WTC11 (cell line): ENCODE results near the gene PBX4.

ENCODE experiments used
- ATF1 ChIP-seq: sonication (generic); formaldehyde crosslinking; IDR thresholded peaks from 2 replicates; pipeline ENCODE4 v1.8.1; 2023; ENCODE audit warnings: mild to moderate bottlenecking, moderate library complexity, missing genetic modification reagents
- CREB1 ChIP-seq: sonication (generic); formaldehyde crosslinking; IDR thresholded peaks from 2 replicates; pipeline ENCODE4 v1.8.0; 2023; ENCODE audit warnings: mild to moderate bottlenecking, missing genetic modification reagents
- NFATC4 ChIP-seq: fragments of 250-450 bp; sonication (Bioruptor Pico); IDR thresholded peaks from 2 replicates; pipeline ENCODE4 v1.9.0; 2021; ENCODE audit warnings: mild to moderate bottlenecking
- TEAD4 ChIP-seq: sonication (generic); formaldehyde crosslinking; IDR thresholded peaks from 2 replicates; pipeline ENCODE4 v1.8.0; 2022; ENCODE audit warnings: mild to moderate bottlenecking, missing genetic modification reagents
- ZNF138 ChIP-seq: sonication (generic); formaldehyde crosslinking; conservative IDR thresholded peaks from 2 replicates; pipeline ENCODE4 v1.8.1; 2022; ENCODE audit warnings: mild to moderate bottlenecking, moderate library complexity, missing genetic modification reagents
- ZNF263 ChIP-seq: sonication (generic); formaldehyde crosslinking; IDR thresholded peaks from 2 replicates; pipeline ENCODE4 v1.8.1; 2022; ENCODE audit warnings: low read depth, mild to moderate bottlenecking, moderate library complexity, missing genetic modification reagents
- TF ChIP-seq, protein P1 (sequence below): fragments of 200-600 bp; IDR thresholded peaks from 2 replicates; pipeline ENCODE4 v1.8.0; 2022; ENCODE audit warnings: antibody characterized with exemption
- TF ChIP-seq, protein P2 (sequence below): sonication (generic); formaldehyde crosslinking; IDR thresholded peaks from 2 replicates; pipeline ENCODE4 v1.8.0; 2022; ENCODE audit warnings: mild to moderate bottlenecking, missing genetic modification reagents
- TF ChIP-seq, protein P3 (sequence below): sonication (generic); formaldehyde crosslinking; IDR thresholded peaks from 2 replicates; pipeline ENCODE4 v1.8.1; 2022; ENCODE audit warnings: missing genetic modification reagents, borderline replicate concordance

DNA sequence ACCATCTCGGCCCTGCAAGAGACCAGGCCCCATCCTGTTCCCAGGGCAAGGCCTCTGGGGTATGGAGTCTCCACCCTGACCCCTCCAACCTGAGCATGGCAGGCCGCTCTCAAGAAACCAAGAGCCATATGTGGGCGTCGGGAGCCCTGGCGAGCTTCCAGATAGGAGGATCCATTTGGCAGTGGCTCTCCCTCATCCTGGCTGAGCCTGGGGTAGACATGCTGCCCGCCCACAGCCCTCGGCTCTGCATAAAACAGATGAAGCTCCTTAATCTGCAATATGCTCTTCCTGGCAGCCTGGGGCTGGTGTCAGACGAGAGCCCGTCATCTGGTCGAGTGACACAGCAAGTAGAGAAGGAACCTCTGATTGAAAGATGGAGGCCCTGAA is 38.9 kb upstream of the PBX4 start:
- TF ChIP-seq, protein P1, sequence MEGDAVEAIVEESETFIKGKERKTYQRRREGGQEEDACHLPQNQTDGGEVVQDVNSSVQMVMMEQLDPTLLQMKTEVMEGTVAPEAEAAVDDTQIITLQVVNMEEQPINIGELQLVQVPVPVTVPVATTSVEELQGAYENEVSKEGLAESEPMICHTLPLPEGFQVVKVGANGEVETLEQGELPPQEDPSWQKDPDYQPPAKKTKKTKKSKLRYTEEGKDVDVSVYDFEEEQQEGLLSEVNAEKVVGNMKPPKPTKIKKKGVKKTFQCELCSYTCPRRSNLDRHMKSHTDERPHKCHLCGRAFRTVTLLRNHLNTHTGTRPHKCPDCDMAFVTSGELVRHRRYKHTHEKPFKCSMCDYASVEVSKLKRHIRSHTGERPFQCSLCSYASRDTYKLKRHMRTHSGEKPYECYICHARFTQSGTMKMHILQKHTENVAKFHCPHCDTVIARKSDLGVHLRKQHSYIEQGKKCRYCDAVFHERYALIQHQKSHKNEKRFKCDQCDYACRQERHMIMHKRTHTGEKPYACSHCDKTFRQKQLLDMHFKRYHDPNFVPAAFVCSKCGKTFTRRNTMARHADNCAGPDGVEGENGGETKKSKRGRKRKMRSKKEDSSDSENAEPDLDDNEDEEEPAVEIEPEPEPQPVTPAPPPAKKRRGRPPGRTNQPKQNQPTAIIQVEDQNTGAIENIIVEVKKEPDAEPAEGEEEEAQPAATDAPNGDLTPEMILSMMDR = no peak
- TF ChIP-seq TEAD4 = no peak
- no peak for TF ChIP-seq ZNF263 (CRISPR knock-in tag)
- TF ChIP-seq, protein P2, sequence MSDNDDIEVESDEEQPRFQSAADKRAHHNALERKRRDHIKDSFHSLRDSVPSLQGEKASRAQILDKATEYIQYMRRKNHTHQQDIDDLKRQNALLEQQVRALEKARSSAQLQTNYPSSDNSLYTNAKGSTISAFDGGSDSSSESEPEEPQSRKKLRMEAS = no peak
- TF ChIP-seq NFATC4 (CRISPR knock-in tag) = no peak
- TF ChIP-seq ZNF138 (CRISPR knock-in tag) = no peak
- no peak for TF ChIP-seq ATF1 (CRISPR knock-in tag)
- no peak for TF ChIP-seq CREB1 (CRISPR knock-in tag)
- TF ChIP-seq, protein P3, sequence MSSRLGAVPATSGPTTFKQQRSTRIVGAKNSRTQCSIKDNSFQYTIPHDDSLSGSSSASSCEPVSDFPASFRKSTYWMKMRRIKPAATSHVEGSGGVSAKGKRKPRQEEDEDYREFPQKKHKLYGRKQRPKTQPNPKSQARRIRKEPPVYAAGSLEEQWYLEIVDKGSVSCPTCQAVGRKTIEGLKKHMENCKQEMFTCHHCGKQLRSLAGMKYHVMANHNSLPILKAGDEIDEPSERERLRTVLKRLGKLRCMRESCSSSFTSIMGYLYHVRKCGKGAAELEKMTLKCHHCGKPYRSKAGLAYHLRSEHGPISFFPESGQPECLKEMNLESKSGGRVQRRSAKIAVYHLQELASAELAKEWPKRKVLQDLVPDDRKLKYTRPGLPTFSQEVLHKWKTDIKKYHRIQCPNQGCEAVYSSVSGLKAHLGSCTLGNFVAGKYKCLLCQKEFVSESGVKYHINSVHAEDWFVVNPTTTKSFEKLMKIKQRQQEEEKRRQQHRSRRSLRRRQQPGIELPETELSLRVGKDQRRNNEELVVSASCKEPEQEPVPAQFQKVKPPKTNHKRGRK (CRISPR knock-in tag) = no peak
